Neural progenitor cell (in vitro differentiated cells): ENCODE data around the gene PTGDR. TPM values are rescaled to one million over a fixed set of nuclear protein-coding genes. Genes with fewer than 3 reads are reported as not detected.

Experiments
- DNase-seq: peaks from one replicate; pipeline ENCODE4 v3.0.0-alpha.2; 2016; ENCODE audit warnings: low spot score
- H2AFZ ChIP-seq: fragments of 200-600 bp; sonication (generic); replicated peaks from 2 replicates; pipeline ENCODE4 v1.6.1; 2016; ENCODE audit warnings: antibody characterized with exemption
- H3F3A ChIP-seq: fragments of 200-600 bp; sonication (generic); 2 replicates; pipeline ENCODE4 v1.6.1; 2016; ENCODE audit warnings: antibody characterized with exemption, low read depth
- H3K27ac ChIP-seq: fragments of 200-600 bp; sonication (generic); 2 replicates; pipeline ENCODE4 v1.5.1; 2016; ENCODE audit warnings: mild to moderate bottlenecking
- H3K27me3 ChIP-seq: fragments of 200-600 bp; sonication (generic); 2 replicates; pipeline ENCODE4 v1.6.1; 2016; ENCODE audit warnings: mild to moderate bottlenecking, moderate library complexity
- H3K36me3 ChIP-seq: fragments of 200-600 bp; sonication (generic); 2 replicates; pipeline ENCODE4 v1.5.1; 2016
- H3K4me1 ChIP-seq: fragments of 200-600 bp; sonication (generic); 2 replicates; pipeline ENCODE4 v1.6.1; 2016; ENCODE audit warnings: mixed run types
- H3K4me2 ChIP-seq: fragments of 200-600 bp; sonication (generic); 2 replicates; pipeline ENCODE4 v1.6.1; 2016
- H3K4me3 ChIP-seq: fragments of 200-600 bp; sonication (generic); 2 replicates; pipeline ENCODE4 v1.5.1; 2016
- H3K79me2 ChIP-seq: fragments of 200-600 bp; sonication (generic); 2 replicates; pipeline ENCODE4 v1.6.1; 2016; ENCODE audit warnings: low read depth
- H3K9ac ChIP-seq: fragments of 200-600 bp; sonication (generic); 2 replicates; pipeline ENCODE4 v1.6.1; 2016
- H3K9me3 ChIP-seq: fragments of 200-600 bp; sonication (generic); 2 replicates; pipeline ENCODE4 v1.5.1; 2016; ENCODE audit warnings: low read depth
- H4K20me1 ChIP-seq: fragments of 200-600 bp; sonication (generic); 2 replicates; pipeline ENCODE4 v1.6.1; 2016; ENCODE audit warnings: low read depth
- H3K27ac Mint-ChIP-seq: 3 replicates; pipeline ENCODE4 v1.8.0; 2021; ENCODE audit warnings: mixed read lengths
- H3K27me3 Mint-ChIP-seq: 2 replicates; pipeline ENCODE4 v1.8.0; 2022; ENCODE audit warnings: low read depth, mild to moderate bottlenecking, inconsistent platforms, moderate library complexity, mixed read lengths; ENCODE audit not compliant: insufficient read depth
- H3K36me3 Mint-ChIP-seq: 3 replicates; pipeline ENCODE4 v1.8.0; 2021; ENCODE audit warnings: mixed read lengths
- H3K4me1 Mint-ChIP-seq: 3 replicates; pipeline ENCODE4 v1.8.0; 2021; ENCODE audit warnings: mixed read lengths
- H3K4me3 Mint-ChIP-seq: 3 replicates; pipeline ENCODE4 v1.8.0; 2021; ENCODE audit warnings: mild to moderate bottlenecking, moderate library complexity, mixed read lengths
- H3K9me3 Mint-ChIP-seq: 3 replicates; pipeline ENCODE4 v1.8.0; 2020; ENCODE audit warnings: mixed read lengths
- EZH2 ChIP-seq: fragments of 200-600 bp; sonication (generic); IDR thresholded peaks from 2 replicates; pipeline ENCODE4 v1.6.1; 2017; ENCODE audit warnings: antibody characterized with exemption, mild to moderate bottlenecking, moderate library complexity
- EZH2phosphoT487 ChIP-seq: fragments of 200-600 bp; sonication (generic); IDR thresholded peaks from 2 replicates; pipeline ENCODE4 v1.6.1; 2017; ENCODE audit warnings: antibody characterized with exemption
- total RNA-seq: library from RNA; depleted of rRNA; stranded (reverse); fragments of >200 nt; gene quantifications from 2 replicates; pipeline ENCODE4 v1.2.3, GENCODE V29; 2015; ENCODE audit warnings: low replicate concordance
- TF ChIP-seq, protein P1 (sequence below): fragments of 200-600 bp; sonication (generic); IDR thresholded peaks from 2 replicates; pipeline ENCODE4 v1.5.1; 2017; ENCODE audit warnings: antibody characterized with exemption, mild to moderate bottlenecking

The PTGDR gene
- total RNA-seq, 1 donor from 2014 or later: 0.58 TPM

DNA sequence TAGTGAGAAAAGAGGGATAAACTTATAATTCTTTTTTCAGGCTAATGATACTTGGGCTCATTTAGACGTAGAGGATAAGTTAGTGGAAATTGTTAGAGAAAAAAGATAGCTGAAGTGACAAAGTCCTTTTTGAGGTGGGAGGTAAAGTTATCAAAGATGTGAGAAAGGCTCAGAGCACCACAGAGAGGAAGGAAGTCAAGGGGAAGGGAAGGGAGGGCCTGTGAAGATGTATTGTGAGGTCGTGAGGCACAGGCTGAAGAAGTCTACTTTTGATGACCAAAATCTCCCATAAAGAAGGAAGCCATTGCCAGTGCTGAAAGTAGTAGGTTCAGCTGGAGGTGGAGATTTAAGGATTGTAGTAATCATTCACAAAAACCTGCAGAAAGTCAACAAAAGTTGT, 19.4 kb upstream of the PTGDR start:
- H3K4me3 Mint-ChIP-seq: no peak overlapping the region
- H3K36me3 ChIP-seq: no peaks in the 10 kb centered on the region
- TF ChIP-seq EZH2: no peak
- TF ChIP-seq EZH2phosphoT487: no peak
- TF ChIP-seq, protein P1, sequence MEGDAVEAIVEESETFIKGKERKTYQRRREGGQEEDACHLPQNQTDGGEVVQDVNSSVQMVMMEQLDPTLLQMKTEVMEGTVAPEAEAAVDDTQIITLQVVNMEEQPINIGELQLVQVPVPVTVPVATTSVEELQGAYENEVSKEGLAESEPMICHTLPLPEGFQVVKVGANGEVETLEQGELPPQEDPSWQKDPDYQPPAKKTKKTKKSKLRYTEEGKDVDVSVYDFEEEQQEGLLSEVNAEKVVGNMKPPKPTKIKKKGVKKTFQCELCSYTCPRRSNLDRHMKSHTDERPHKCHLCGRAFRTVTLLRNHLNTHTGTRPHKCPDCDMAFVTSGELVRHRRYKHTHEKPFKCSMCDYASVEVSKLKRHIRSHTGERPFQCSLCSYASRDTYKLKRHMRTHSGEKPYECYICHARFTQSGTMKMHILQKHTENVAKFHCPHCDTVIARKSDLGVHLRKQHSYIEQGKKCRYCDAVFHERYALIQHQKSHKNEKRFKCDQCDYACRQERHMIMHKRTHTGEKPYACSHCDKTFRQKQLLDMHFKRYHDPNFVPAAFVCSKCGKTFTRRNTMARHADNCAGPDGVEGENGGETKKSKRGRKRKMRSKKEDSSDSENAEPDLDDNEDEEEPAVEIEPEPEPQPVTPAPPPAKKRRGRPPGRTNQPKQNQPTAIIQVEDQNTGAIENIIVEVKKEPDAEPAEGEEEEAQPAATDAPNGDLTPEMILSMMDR: no peak
- DNase-seq: no peak
- H3K9me3 Mint-ChIP-seq: no peaks in the 10 kb centered on the region
- peaks cover 15% of the 10 kb centered on the region for H3F3A ChIP-seq
- H3K79me2 ChIP-seq: no peaks in the 10 kb centered on the region
- no peak overlapping the region for H3K4me3 ChIP-seq
- H3K27ac ChIP-seq: no peak overlapping the region
- H3K27me3 Mint-ChIP-seq: peaks cover 3% of the 10 kb centered on the region
- no peaks in the 10 kb centered on the region for H3K36me3 Mint-ChIP-seq
- no peak overlapping the region for H3K27ac Mint-ChIP-seq
- no peaks in the 10 kb centered on the region for H3K27me3 ChIP-seq
- H3K9ac ChIP-seq: no peak overlapping the region
- H3K9me3 ChIP-seq: no peaks in the 10 kb centered on the region
- H4K20me1 ChIP-seq: no peaks in the 10 kb centered on the region
- no peak overlapping the region for H2AFZ ChIP-seq
- H3K4me1 ChIP-seq: peaks cover 38% of the 10 kb centered on the region
- no peak overlapping the region for H3K4me2 ChIP-seq
- peaks cover 2% of the 10 kb centered on the region for H3K4me1 Mint-ChIP-seq

DNA sequence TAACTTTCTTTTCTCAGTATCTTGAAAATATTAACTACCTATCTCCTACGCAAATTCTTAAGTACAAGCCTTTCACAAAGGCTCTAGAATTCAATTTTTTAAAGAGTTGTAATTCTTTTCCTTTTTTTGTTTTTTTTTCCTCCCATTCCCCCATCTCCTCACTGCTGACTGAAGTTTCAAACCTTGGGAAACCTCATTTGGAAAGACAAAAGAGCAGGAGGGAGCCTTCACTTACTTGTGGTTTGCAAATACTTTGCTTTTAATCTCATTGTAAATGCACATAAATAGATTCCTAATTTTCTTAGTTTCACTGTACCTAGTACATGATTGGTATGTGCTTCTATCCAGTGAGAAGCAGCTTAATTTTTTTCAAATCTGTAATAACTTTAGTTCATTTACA, 15.8 kb upstream of the PTGDR start:
- no peaks in the 10 kb centered on the region for H3K79me2 ChIP-seq
- peak overlapping the region; percentile 58 for H3K4me2 ChIP-seq
- no peak overlapping the region for H3K27ac Mint-ChIP-seq
- no peaks in the 10 kb centered on the region for H3K36me3 ChIP-seq
- no peak overlapping the region for H3K4me3 ChIP-seq
- TF ChIP-seq, protein P1: no peak
- TF ChIP-seq EZH2 (no peak), EZH2phosphoT487 (no peak)
- H3K9me3 Mint-ChIP-seq: no peaks in the 10 kb centered on the region
- H4K20me1 ChIP-seq: no peaks in the 10 kb centered on the region
- H3K27me3 ChIP-seq: no peaks in the 10 kb centered on the region
- H3K27me3 Mint-ChIP-seq: peaks cover 3% of the 10 kb centered on the region
- no peak overlapping the region for H3K4me3 Mint-ChIP-seq
- H3K4me1 Mint-ChIP-seq: peaks cover 12% of the 10 kb centered on the region
- H3K9ac ChIP-seq: no peak overlapping the region
- H3F3A ChIP-seq: peaks cover 27% of the 10 kb centered on the region
- H2AFZ ChIP-seq: no peak overlapping the region
- no peaks in the 10 kb centered on the region for H3K36me3 Mint-ChIP-seq
- DNase-seq: peak; percentile 38
- no peaks in the 10 kb centered on the region for H3K9me3 ChIP-seq
- H3K4me1 ChIP-seq: peaks cover 42% of the 10 kb centered on the region
- H3K27ac ChIP-seq: peak overlapping the region; percentile 87

DNA sequence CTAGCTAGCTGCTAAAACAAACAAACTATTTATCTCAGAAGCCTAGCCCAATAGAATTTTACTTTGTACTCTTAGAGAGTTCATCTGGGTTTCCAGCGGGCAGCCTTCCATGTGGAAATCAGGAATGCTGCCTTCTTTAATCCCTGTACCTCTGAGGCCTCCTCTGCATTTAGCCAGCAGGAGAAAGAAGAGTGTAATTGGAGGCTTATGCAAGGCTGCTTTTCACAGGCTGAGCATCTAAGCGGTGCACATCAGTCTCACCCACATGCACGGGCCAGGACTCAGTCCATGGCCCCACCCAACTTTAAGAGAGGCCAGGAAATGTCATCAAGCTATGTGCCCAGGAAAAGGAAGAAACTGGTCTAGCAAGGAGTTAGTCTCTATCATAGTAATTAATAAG, 14.0 kb upstream of the PTGDR start:
- Mint-ChIP-seq H3K27me3 (no peaks in the 10 kb centered on the region), H3K9me3 (no peaks in the 10 kb centered on the region), H3K4me3 (no peak overlapping the region), H3K27ac (no peak overlapping the region), H3K36me3 (no peaks in the 10 kb centered on the region), H3K4me1 (peaks cover 12% of the 10 kb centered on the region)
- Histone ChIP-seq H3K4me3 (peak overlapping the region; percentile 23), H2AFZ (no peak overlapping the region), H3K27me3 (no peaks in the 10 kb centered on the region), H3K36me3 (no peaks in the 10 kb centered on the region), H4K20me1 (no peaks in the 10 kb centered on the region), H3K4me1 (peaks cover 42% of the 10 kb centered on the region), H3K9ac (no peak overlapping the region), H3K79me2 (no peaks in the 10 kb centered on the region), H3K4me2 (peak overlapping the region; percentile 67), H3F3A (peaks cover 27% of the 10 kb centered on the region), H3K9me3 (no peaks in the 10 kb centered on the region), H3K27ac (peak overlapping the region; percentile 87)
- TF ChIP-seq EZH2phosphoT487 (no peak), EZH2 (no peak)
- TF ChIP-seq, protein P1: no peak
- peak; percentile 90 for DNase-seq
